ENCODE data around the gene USP17L10.
"Not testable (repeated sequence)": the region's sequence is repeated elsewhere in the genome, so short reads cannot be mapped to it uniquely, and the experiment has no call there.

The USP17L10 gene, protein sequence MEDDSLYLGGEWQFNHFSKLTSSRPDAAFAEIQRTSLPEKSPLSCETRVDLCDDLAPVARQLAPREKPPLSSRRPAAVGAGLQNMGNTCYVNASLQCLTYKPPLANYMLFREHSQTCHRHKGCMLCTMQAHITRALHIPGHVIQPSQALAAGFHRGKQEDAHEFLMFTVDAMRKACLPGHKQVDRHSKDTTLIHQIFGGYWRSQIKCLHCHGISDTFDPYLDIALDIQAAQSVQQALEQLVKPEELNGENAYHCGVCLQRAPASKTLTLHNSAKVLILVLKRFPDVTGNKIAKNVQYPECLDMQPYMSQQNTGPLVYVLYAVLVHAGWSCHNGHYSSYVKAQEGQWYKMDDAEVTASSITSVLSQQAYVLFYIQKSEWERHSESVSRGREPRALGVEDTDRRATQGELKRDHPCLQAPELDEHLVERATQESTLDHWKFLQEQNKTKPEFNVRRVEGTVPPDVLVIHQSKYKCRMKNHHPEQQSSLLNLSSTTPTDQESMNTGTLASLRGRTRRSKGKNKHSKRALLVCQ

GRCh38 chr4:9210357-9210756, at the start of gene USP17L10:
USP17L10 (plus strand) TSS chr4:9210657; CDS start chr4:9210657, 0 bp downstream.
- not testable (repeated sequence) for DNase-seq (ENCODE audit: low spot score)

DNA sequence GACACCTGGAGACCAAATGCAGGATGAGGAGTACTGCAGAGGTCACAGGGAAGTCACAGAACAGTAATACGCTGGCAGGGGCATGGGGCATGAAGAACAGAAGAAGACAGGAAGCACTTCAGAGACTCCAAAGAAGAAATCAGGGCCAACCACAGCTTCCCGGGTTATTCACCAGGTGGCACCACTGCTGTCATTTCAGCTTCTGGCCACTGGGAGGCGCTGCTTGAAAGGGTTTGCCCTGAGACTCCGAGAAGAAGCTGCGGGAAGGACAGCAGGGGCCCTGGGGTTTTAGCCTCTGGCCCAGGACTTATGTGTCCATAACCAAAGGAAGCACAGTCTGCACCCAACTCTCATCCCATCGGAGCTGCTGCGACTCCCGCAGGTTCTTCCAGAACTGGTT, 44.5 kb upstream of the USP17L10 start:
- DNase-seq (ENCODE audit: low spot score) = not testable (repeated sequence)

GRCh38 chr4:9169791-9170459, 40.5 kb upstream of the USP17L10 start, which contains the start of gene FAM90A26:
FAM90A26 (plus strand) TSS chr4:9170409; CDS start chr4:9173173, 2,764 bp downstream.
- DNase-seq (ENCODE audit: low spot score) = not testable (repeated sequence)

DNA sequence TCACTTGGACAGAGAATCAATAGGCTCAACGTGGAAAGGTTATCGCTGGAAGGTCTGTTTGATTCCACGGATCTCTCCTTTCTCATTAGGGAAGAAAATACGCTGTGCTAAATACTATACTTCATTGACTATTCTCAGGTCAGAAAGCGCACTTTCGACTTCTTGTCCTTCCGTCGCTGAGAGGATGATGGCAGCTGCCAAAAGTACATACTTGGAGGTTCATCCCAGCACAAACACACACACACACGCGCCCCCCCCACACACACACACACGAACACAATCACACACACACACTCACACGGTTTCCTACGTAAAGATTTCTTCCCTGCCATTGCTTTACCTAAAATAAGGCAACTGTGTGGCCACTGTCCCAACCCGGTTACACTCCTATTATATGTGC, 4.2 kb downstream of the USP17L10 start:
- not testable (repeated sequence) for DNase-seq (ENCODE audit: low spot score)

- not testable (repeated sequence) for DNase-seq (ENCODE audit: low spot score)
Observed at GRCh38 chr4:9215105-9215504, 4.6 kb downstream of the USP17L10 start, which contains the start of gene USP17L11. USP17L11 (plus strand) TSS chr4:9215405; CDS start chr4:9215405, 0 bp downstream.

- not testable (repeated sequence) for DNase-seq (ENCODE audit: low spot score)
Observed at GRCh38 chr4:9219852-9220251, 9.4 kb downstream of the USP17L10 start, which contains the start of gene USP17L12. USP17L12 (plus strand) TSS chr4:9220152; CDS start chr4:9220152, 0 bp downstream.

DNA sequence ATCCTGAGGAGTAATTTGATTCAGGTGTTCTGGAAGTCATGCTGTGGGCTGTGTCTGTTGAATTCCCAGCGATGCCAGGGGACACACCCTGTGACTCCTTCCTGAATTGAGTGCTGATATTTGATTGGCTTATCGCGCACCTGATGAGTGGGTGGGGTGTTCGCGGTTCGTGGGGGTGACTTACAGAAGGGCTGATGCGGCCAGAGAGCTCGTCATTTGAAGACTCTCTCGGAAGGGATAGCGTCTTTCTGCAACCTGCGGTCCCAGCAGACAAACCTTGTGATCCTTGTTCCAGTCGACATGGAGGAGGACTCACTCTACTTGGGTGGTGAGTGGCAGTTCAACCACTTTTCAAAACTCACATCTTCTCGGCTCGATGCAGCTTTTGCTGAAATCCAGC, 14.1 kb downstream of the USP17L10 start, which contains the start of gene USP17L13:
TSS of gene USP17L13 (plus strand) at position 301 of the 400 bp plus-strand sequence. CDS start at position 301, 0 bp downstream.
- DNase-seq (ENCODE audit: low spot score) = not testable (repeated sequence)

GRCh38 chr4:9230249-9230648, 19.8 kb downstream of the USP17L10 start:
- not testable (repeated sequence) for DNase-seq (ENCODE audit: low spot score)

- DNase-seq (ENCODE audit: low spot score) = not testable (repeated sequence)
Observed at GRCh38 chr4:9234085-9234484, 23.6 kb downstream of the USP17L10 start, which contains the start of gene USP17L15. USP17L15 (plus strand) TSS chr4:9234385; CDS start chr4:9234385, 0 bp downstream.

- not testable (repeated sequence) for DNase-seq (ENCODE audit: low spot score)
Observed at GRCh38 chr4:9238461-9238860, 28.0 kb downstream of the USP17L10 start.

- DNase-seq (ENCODE audit: low spot score) = not testable (repeated sequence)
Observed at GRCh38 chr4:9243579-9243978, 33.1 kb downstream of the USP17L10 start, which contains the start of gene USP17L17. USP17L17 (plus strand) TSS chr4:9243879; CDS start chr4:9243879, 0 bp downstream.

GRCh38 chr4:9247953-9248680, 37.7 kb downstream of the USP17L10 start, which contains the start of gene USP17L18:
USP17L18 (plus strand) TSS chr4:9248630; CDS start chr4:9248630, 0 bp downstream.
- not testable (repeated sequence) for DNase-seq (ENCODE audit: low spot score)

GRCh38 chr4:9253078-9253477, 42.6 kb downstream of the USP17L10 start, which contains the start of gene USP17L19:
USP17L19 (plus strand) TSS chr4:9253378; CDS start chr4:9253378, 0 bp downstream.
- not testable (repeated sequence) for DNase-seq (ENCODE audit: low spot score)

- not testable (repeated sequence) for DNase-seq (ENCODE audit: low spot score)
Observed at GRCh38 chr4:9257824-9258223, 47.4 kb downstream of the USP17L10 start, which contains the start of gene USP17L20. USP17L20 (plus strand) TSS chr4:9258124; CDS start chr4:9258124, 0 bp downstream.

Data from HuH-7 (cell line).